CD4-positive, alpha-beta T cell treated with Interleukin-4 for 4 hours (primary cell): ENCODE results near the gene GNG8.
"Not testable (repeated sequence)": the region's sequence is repeated elsewhere in the genome, so short reads cannot be mapped to it uniquely, and the experiment has no call there.

ENCODE experiments used
- DNase-seq: peaks from one replicate; pipeline ENCODE4 v3.0.0-alpha.2; 2020

Gene GNG8

DNA sequence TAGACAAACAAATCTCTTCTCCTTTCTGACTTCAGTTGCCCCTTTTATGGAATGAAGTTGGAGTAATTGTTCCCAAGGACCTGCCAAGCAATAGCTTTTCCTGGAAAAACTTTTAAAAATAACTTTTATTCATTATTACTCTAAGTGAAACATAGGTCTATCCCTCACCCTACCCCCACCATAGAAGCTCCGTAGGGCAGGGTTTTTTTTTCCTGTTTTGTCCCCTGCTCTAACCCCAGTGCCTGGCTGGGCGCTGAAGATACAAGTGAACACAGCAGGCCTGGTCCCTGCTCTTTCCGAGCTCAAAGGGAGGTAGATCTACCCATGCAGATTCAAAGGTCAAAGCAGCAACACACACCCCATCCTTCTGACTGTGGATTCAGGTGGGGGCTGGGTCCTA lies 8.7 kb upstream of the GNG8 start:
- no peak for DNase-seq

DNA sequence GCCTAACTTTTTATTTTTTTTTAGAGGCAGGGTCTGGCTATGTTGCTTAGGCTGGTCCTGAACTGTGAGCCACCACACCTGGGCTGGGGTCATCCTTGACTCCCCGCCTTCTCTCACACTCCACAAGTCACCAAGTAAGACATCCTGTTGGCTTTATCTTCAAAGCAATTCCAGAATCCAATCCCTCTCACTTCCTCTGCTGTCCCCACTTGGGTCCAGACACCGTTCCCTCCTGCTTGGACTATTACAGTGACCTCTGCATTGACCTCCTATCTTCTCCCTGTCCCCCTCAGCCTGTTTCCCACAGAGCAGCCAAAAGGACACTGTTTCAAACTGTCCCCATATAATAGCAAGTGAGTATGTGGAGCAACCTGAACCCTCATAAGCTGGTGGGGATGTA lies 4.7 kb upstream of the GNG8 start:
- DNase-seq, result no peak

DNA sequence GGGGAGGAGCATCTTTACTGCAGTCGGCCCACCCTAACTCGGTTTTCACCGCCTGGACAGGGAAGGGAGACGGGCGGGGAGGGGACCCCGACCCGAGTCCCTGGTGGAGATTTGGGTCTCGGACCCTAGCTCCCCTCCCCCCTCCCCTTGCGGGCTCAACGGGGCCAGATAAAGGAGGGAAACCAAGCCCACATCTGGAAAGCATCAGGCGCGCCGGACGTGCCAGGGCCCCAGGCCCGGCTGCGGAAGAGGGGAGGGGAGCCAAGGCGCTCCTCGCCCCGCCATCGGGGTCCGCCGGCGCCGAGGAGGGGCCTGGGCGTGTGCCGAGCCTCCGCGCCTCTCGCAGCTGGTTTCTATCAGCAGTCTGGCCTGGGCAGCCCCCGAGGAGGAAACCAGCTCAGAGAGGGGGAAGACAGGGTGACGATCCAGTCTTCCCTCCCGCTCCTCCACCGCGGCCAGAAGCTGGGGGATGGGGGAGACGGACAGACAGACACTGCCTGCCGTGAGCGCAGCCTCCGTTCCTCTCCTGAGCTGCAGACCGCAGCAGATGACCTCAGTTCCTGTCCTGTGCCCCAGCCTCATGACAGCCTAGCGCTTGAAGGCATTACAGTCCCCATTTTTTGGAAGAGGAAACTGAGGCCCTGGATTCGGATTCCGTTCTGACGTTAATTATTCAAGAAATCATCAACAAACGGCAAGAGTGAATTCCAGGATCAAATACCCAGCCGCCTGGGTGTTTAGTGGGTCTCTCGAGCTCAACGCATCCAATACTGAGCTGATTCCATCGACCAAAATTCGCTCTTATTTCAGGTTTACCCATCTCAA lies 3.6 kb upstream of the GNG8 start:
- no peak for DNase-seq

DNA sequence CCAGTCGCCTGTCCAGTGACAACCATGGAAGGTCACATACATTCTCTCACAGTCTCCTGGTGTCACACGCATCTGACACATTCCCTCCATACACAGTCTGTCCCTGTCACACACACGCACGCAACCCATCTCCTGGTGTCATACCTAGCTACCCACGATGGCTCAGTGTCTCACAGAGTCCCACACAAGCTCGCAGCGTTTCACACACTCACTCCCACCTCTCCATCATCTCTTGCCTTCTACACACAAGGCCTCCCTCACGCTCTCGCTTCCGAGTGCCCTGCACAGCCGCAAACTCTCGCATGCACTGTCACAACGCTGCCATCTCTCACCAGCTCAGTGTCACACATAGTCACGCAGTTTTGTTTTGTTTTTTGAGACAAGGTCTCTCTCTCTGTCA lies 1.2 kb upstream of the GNG8 start:
- DNase-seq, result no peak

DNA sequence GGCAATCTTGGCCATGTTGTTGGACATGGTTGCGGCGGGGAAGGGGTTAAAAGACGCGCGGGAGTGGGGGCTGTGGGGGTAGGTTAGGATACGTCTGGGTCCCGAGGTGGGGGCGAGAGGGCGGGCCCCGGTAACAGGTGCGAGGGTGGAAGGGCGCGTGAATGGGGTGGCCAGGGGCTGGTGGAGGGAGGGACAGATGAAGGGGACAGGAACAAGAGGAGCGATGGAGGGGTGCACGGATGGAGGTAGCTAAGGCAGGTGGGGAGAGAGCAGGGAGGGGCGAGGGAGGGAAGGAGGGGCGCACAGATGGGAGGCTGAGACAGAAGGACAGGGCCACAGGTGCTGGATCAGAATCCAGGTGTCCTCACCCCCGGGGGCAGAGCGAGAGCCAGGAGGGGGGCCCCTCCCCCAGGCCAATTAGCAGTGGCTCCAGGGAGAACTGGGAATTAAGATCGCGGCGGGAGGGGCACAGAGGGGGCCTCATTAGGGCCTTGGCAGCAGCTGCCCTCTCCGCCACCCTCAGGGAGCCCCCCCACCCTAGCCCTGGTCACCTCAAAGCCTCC lies 1.3 kb downstream of the GNG8 start:
- no peak for DNase-seq

DNA sequence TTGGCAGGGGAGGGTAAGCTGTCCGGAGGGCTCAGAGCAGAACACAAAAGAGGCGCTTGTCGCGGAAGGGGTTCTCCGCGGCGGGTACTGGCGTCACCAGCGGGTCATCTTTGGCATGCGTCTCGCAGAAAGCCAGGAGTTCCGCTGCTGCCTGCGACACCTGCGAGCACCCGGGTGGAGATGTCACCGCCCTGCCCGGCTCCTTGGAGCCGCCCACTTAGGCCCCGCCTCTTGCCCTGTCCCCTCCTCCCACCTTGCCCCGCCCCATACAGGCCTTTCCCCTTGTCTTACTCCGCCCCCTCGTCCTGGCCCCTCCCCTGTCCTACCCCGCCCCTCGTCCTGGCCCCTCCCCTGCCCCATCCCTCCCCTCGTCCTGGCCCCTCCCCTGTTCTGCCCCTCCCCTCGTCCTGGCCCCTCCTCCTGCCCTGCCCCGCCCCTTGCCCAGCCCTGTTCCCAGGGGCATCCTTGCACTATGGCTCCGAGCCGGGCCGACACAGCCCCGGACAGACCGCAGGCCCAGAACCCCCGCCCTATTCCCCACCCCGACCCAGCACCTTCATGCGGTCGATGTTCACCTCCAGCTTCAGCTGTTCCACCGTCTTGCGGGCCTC lies 1.9 kb downstream of the GNG8 start:
- DNase-seq, result peak; percentile 91

DNA sequence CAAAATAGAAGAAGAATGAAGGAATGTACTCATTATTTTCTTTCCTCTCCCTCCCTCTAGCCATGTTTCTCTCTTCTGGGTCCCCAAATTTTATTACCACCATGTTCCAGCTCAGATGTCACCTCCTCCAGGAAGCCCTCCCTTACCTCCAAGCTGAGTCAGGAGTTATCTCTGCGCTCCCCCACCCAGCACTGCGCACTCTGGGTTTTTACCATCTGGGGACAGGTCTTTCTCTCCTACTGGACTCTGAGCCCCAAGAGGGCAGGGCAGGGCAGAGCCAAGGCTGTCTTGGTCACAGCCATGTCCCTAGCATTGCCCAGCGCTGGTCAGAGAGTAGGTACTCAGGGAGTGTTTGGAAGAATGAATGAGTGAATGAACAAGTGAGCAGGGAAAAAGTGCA lies 2.9 kb downstream of the GNG8 start:
- no peak for DNase-seq

DNA sequence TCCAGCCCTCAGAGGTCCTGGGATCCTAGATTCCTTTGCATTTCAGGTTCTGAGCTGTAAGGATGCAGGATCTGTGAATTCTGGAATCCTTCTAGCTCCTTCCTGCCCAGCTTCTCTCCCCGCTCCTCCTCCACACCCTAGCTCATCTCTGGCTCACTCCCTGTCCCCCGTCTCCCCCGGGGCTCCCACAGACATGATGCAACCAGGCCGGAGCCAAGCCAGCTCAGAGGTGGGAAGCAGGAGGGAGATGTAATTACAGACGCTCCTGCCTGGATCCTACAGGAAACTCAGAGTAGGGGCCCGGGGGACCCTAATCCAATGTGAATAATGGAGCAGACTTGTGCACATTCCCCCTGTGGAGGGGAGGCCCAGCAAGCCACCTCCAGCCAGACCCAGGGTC lies 4.5 kb downstream of the GNG8 start:
- no peak for DNase-seq

DNA sequence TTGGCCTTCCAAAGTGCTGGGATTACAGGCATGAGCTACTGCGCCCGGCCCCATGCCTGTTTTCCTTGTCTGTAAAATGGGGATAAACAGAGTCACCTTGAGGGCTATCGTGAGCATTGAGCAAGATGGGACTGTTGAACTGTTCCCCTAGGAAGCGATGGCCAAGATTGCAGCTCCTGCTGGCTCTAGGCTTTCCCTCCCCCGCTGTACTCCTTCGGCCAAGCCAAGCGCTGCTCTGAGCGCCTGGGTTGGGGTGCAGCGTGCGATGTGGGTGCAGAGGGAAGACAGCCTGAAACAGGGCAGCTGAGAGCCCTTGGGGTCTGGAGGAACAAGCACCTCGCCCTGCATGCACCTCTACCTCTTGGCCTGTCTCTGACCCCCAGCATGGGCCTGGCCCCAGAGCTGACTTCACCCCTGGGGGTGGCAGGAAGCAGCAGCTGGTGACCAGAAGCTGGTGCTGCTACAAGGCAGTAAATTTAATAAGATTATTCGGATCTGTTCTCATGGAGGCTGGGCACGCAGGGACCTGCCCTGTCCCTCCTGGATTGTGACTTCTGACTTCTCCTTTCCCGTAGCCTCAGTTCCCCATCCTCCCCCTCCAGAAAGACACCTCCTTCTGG lies 5.3 kb downstream of the GNG8 start:
- no peak for DNase-seq

DNA sequence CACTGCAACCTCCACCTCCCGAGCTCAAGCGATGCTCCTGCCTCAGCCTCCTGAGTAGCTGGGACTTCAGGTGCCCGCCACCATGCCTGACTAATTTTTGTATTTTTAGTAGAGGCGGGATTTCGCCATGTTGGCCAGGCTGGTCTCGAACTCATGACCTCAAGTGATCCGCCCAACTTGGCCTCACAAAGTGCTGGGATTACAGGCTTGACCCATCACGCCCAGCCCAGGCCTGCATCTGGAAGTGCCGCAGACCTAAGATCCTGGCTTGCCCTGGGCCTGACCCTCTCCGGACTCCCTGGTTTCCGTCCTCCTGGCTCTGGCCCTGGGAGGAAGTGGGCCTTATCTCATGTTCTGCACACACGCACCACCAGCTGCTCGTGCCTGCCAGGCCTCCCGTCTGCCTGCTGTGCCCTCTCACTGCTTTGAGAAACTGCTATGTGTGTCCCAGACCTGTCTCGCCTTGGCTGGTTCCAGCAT lies 6.4 kb downstream of the GNG8 start:
- DNase-seq, result no peak

DNA sequence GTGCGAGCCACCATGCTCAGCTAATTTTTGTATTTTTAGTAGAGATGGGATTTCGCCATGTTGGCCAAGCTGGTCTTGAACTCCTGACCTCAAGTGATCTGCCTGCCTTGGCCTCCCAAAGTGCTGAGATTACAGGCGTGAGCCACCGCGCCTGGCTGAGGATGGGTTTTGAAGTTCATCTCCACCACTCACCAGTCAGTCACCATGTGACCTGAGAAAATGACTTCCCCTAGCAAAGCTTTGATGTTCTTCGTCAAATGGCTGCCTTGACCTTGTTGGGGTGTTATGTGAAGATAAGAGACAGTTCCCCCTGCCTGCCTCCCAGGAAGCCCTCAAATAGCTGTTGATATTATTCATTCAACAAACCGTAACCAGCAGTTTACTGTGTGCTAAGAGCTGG lies 7.0 kb downstream of the GNG8 start:
- DNase-seq, result not testable (repeated sequence)

DNA sequence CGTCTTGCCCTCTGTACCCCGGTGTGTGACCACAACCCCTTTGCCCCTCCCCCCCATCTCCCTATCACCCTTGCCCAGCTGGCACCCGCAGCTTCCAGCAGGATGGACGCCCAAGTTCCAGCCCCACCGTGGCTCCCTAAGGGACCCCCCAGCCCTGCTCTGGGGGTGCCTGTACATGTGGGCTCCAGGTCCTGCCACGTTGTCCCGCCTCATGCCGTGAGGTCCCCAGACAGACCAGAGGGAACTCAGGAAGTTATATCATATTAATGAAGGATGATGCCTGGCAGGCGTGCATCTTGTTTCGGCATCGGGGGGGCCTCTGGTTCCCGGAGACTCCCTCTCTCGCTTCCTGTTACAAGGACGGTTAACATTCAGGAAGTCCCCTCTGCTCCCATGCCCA lies 9.6 kb downstream of the GNG8 start:
- no peak for DNase-seq

DNA sequence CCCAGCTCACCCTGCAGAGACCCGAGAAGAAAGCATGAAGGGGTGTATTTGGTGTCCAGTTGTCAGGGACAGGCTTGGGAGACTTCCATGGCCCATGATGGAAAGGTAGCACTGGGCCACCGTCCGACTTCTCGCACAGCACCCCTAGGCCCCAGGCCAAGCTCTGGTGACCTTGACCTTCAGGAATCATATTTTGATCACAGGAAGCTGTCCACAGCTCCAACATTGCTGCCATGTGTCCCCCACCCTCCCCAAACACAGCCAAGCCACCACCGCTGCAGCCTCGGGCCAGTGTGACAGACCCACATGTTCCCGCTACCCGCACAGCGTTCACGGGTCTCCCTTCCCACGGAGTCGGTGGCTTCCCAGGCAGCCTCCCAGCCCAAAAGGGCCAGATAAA lies 10.3 kb downstream of the GNG8 start:
- no peak for DNase-seq

DNA sequence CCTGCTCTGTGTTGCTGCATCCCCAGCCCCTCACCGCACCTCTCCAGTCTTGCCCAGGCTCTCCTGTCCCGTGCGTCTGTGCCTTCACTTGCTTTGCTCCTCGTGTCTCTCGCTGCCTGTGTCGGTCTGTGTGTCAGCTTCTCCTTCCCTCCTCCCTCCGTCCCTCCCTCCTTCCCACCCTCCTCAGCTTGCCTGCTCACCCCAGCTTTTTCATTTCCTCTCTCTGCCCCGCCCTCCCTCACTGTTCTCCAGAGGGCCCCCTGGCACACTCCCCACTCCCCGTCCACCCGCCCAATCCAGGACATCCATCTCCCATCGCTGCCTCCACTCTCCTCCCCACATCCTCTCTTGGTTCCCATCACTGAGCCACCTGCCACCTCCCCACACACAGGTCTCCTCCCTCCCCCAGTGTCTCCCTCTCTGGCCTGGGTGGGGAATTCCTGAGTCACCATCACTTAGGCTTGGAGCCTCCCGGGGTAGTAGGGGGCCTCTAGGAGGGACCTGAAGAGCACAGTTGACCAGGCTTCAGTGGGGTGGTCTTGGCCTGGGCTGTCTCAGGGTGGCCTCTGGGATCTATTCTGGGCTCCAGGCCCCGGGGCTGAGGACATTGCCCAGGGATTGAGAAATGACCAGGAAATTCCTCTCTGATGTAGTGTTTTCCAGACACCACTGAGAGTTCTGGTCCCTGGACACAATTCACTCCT lies 10.9 kb downstream of the GNG8 start, which contains the start of gene PTGIR:
Gene PTGIR (minus strand): TSS at position 132 of the 704 bp plus-strand sequence. CDS start 864 bp downstream, outside the sequence.
- DNase-seq, result no peak

DNA sequence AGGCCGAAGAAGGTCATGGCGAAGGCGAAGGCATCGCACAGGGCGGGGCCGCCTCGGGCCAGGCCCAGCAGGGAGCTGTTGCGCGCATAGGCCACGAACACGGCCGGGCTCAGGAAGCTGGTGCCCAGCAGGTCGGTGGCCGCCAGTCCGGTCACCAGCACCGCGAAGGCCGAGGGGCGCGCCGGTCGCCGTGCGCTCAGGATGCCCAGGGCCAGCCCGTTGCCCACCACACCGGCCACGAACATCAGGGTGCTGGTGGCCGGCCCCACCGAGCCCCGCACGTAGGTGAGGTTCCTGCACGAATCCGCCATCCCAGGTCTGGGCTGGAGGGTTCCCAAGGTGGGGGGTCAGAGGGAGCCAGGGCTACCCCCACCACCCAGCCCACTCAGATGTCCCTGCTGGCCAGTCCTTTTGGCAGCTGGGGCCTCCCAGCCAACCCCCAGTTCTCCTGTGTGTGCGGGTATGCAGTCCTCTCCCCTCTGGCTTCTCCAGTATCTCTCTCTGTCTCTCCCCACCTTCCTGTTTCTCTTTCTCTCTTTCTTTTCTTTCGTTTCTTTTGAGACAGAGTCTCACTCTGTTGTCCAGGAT lies 12.0 kb downstream of the GNG8 start:
- DNase-seq, result no peak

DNA sequence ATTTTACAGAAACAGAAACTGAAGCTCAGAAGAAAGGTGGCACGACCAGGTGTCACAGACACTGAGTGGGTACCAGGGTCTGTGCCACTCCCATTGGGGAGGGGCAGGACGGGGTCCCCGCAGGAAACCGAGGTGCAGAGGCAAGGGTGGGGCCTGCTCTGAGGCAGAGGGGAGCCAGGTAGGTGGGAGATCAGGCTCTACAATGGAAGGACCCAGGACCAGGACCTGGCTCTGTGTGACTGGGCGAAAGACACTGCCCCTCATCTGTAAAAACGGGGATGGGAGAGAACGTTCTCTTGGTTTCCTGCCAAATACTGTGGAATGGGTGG lies 13.9 kb downstream of the GNG8 start:
- DNase-seq, result no peak

DNA sequence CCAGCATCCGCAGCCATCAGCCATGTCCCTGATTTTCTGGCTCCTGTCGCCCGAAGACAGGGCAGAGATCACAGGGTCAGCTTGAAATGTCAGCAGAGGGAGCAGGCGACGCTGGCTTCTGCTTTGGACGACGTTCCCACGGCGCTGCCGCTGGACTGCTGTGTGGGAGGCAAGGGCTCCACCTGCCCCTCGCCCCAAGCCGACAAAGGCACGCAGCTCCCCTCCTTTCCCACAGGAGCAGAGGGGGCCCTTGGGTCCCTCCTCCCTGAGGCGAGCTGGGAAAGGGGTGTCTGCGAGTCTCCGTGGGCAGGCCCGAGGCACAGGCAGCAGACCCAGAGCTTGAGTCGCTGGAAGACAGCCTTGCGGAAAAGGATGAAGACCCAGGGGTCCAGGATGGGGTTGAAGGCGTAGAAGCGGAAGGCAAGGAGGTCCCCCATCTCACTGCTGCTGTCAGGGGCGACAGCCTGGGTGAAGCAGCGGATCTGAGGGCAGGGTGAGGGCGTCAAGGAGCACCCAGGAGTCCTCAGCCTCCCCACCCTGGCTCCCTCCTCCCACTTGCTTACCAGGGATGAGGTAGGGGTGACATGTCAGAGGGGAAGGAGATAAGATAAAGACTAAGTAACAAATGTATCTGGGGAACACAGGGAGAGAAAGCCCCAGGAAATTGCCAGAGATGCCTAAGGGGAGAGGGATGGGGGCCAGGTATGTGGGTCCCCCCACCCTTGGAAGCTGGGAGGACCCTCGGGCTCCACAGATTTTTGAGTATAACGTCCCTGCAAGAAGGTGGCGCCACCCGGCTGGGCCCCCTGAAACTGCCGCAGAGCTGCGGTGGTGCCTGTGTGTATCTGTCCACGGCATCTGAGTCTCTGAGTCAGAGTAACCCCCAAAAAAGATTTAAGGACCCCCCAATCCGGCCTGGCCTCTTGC lies 14.5 kb downstream of the GNG8 start:
- no peak for DNase-seq

DNA sequence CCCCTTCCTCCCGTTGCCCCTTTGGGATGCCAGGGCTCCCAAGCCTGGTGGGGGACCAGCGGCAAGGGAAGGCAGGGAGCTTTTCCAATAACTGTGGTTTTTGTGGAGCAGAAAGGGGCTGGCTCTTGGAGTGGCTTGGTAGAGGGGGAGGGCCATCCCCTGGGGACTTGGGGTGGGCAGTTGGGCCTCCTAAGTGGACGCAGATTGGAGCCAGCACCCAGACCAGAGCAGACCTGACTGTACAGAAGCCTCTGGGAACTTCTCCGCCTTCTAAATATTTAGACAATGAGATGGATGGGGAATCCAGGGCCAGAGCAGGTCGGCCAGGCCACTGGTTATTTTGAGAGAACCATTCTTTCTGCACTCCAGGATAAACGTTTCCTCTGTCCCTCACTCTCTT lies 15.3 kb downstream of the GNG8 start:
- DNase-seq, result no peak

DNA sequence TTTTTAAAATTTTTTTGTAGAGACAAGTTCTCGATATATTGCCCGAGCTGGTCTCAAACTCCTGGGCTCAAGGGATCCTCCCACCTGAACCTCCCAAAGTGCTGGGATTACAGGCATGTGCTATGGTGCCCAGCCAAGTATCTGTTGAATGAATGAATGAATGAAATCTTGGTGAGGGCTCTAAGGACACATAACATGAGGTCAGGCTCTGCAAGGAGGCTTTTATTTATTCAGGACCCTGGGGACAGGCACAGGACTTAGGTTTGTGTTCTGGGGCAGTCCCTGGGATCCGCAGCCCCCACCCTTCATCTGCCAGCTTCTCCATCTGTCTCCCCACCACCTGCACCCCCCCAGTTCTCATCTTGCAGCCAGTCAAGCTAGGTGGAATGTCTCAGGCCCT lies 15.7 kb downstream of the GNG8 start:
- no peak for DNase-seq

DNA sequence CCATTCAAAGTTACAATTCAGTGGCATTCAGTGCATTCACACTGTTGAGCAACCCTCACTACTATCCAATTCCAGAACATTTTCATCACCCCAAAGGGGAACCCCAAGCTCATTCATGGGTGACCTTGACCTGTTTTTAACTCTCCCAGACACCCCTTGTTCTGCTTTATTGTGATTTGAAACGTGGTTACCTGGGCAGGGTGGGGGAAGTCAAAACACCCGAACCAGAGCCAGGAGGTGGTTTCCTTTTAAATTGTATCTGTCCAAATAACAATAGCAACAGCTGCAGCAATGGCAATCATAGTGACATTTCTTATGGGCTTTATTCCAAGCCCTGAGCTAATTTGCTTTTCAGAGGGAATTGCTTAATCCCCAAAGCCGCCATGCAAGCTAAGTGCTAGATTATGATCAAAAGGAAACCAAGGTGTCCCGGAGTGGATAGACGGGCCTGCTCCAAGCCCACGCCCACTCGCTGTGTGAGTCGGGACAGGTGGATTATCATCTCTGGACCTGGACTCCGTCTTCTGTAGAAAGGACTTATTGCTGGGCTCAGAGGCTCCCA lies 17.3 kb downstream of the GNG8 start:
- DNase-seq, result peak; percentile 81

DNA sequence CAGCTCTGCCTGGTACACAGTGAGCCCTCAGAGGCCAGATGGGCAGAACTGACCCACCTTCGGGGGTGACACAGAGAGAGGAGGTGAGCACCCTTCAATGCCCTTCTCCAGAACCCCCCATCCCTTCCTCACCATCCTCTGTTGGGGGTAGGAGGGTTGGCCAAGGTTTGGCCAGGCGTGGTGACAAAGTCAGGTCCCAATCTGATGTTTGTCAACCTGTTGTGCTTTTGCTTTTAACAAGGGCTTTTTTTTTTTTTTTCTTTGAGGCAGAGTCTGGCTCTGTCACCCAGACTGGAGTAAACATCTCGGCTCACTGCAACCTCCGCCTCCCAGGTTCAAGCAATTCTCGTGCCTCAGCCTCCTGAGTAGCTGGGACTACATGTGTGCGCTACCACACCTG lies 18.4 kb downstream of the GNG8 start:
- DNase-seq, result no peak
